ENCODE measurements around the gene NSG1. TPM values are rescaled to one million over a fixed set of nuclear protein-coding genes. Genes with fewer than 3 reads are reported as not detected.

Gene NSG1
- total RNA-seq, 2 experiments from 2014 or later: 5.6 to 6.6 TPM

DNA sequence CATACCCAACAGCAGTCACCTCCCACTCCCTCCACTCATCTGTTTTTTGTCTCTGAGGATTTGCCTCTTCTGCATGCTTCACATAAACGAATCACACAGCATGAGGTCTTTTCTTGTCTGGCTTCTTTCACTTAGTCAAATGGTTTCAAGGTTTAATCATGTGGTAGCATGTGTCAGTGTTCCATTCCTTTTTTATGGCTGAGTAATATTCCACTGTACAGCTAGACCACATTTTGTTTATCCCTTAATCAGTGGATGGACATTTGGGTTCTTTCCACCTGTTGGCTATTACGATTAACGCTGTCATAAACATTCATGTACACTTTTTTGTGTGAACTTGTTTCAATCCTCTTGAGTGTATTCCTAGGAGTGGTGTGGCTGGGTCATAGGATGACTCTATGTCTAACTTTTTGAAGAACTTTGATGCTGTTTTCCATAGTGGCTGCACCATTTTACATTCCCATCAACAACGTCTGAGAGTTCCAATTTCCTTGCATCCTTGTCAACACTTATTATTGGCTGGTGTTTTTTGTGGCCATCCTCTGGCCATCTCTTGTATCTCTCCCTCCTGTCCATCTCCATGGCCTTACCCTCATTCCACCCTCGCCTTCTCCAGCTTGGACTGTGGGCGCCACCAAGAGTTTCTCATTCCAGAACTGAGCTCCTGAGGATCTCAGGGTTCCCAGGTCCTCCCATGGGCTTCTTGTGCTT is 12.4 kb upstream of the NSG1 start:
- no peak for ATAC-seq
- Mint-ChIP-seq H3K4me1 (ENCODE audit: low read depth) (no peaks in the 10 kb centered on the region), H3K27me3 (no peaks in the 10 kb centered on the region), H3K36me3 (ENCODE audit: low read depth) (no peaks in the 10 kb centered on the region), H3K9me3 (peaks cover 6% of the 10 kb centered on the region), H3K27ac (no peak overlapping the region), H3K4me3 (no peak overlapping the region)
- TF ChIP-seq CTCF (IDR thresholded peaks at IDR 0.05): no peak
- intact Hi-C loops (cut with micrococcal nuclease): no loop called here
- DNase-seq: no peak
- ChIA-PET POLR2A (no interaction called here), CTCF (interaction anchor here (1.6 kb wide), 1 partner anchor 10 kb away, joined by 4 read pairs; no protein-coding TSS in a partner anchor)

DNA sequence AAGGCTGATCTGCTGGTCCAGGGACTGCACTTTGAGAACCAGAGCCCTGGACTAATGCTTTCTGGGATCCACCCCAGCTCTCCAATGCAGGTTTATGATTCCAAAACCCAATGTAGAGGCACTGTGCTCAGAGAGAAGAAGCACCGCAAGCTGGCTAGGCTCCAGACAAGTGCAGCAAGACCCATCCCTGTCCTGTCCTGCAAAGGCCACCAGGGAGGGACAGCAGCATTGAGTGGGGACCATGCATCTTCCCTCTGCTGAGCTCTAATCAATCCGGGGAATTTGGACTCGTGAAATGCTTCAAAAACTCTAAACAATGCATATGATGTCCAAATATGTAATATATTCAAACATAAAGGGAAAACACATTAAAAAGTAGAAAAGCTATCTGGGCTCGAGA is 10.8 kb upstream of the NSG1 start:
- ATAC-seq: no peak
- intact Hi-C loops (cut with micrococcal nuclease): no loop called here
- ChIA-PET CTCF (interaction anchor here (1.6 kb wide), 1 partner anchor 8 kb away, joined by 4 read pairs; no protein-coding TSS in a partner anchor), POLR2A (interaction anchor here (1.0 kb wide), 1 partner anchor 34 kb away, joined by 3 read pairs; no protein-coding TSS in a partner anchor)
- Mint-ChIP-seq H3K27ac (no peak overlapping the region), H3K27me3 (no peaks in the 10 kb centered on the region), H3K36me3 (ENCODE audit: low read depth) (no peaks in the 10 kb centered on the region), H3K4me1 (ENCODE audit: low read depth) (no peaks in the 10 kb centered on the region), H3K4me3 (no peak overlapping the region), H3K9me3 (peaks cover 6% of the 10 kb centered on the region)
- no peak for TF ChIP-seq CTCF (IDR thresholded peaks at IDR 0.05)
- DNase-seq: no peak

GRCh38 chr4:4377191-4377590 is 9.7 kb upstream of the NSG1 start:
- Mint-ChIP-seq H3K4me3 (no peak overlapping the region), H3K27me3 (no peaks in the 10 kb centered on the region), H3K27ac (no peak overlapping the region), H3K4me1 (ENCODE audit: low read depth) (no peaks in the 10 kb centered on the region), H3K36me3 (ENCODE audit: low read depth) (no peaks in the 10 kb centered on the region), H3K9me3 (peaks cover 6% of the 10 kb centered on the region)
- no peak for DNase-seq
- ChIA-PET POLR2A (no interaction called here), CTCF (no interaction called here)
- TF ChIP-seq CTCF (IDR thresholded peaks at IDR 0.05): no peak
- ATAC-seq: no peak
- intact Hi-C loops (cut with micrococcal nuclease): no loop called here

- DNase-seq (no peak), ATAC-seq (no peak)
- intact Hi-C loops (cut with micrococcal nuclease): no loop called here
- CTCF ChIA-PET: no interaction called here
- no peak for TF ChIP-seq CTCF (IDR thresholded peaks at IDR 0.05)
- no peaks in the 10 kb centered on the region for H3K4me1 Mint-ChIP-seq (ENCODE audit: low read depth)
- H3K27ac Mint-ChIP-seq: no peak overlapping the region
- H3K27me3 Mint-ChIP-seq: no peaks in the 10 kb centered on the region
- no peak overlapping the region for H3K4me3 Mint-ChIP-seq
- H3K9me3 Mint-ChIP-seq: peaks cover 6% of the 10 kb centered on the region
- no peaks in the 10 kb centered on the region for H3K36me3 Mint-ChIP-seq (ENCODE audit: low read depth)
- POLR2A ChIA-PET: interaction anchor here (0.7 kb wide), 1 partner anchor 22 kb away, joined by 4 read pairs; no protein-coding TSS in a partner anchor
These were observed 9.0 kb upstream of the NSG1 start for GRCh38 chr4:4377732-4378460.

GRCh38 chr4:4379540-4380087 is 7.3 kb upstream of the NSG1 start:
- peaks cover 6% of the 10 kb centered on the region for H3K27me3 Mint-ChIP-seq
- peaks cover 3% of the 10 kb centered on the region for H3K9me3 Mint-ChIP-seq
- intact Hi-C loops (cut with micrococcal nuclease): no loop called here
- ATAC-seq (no peak), DNase-seq (no peak)
- H3K4me1 Mint-ChIP-seq (ENCODE audit: low read depth): no peaks in the 10 kb centered on the region
- ChIA-PET CTCF (interaction anchor here (0.9 kb wide), 1 partner anchor 51 kb away, joined by 3 read pairs; no protein-coding TSS in a partner anchor), POLR2A (no interaction called here)
- no peak for TF ChIP-seq CTCF (IDR thresholded peaks at IDR 0.05)
- H3K27ac Mint-ChIP-seq: no peak overlapping the region
- H3K36me3 Mint-ChIP-seq (ENCODE audit: low read depth): no peaks in the 10 kb centered on the region
- H3K4me3 Mint-ChIP-seq: no peak overlapping the region

All from activated CD8-positive, alpha-beta T cell treated with anti-CD3 and anti-CD28 coated beads for 36 hours (primary cell).